ENCODE results near the gene IL1RAP.

Gene IL1RAP

GRCh38 chr3:190581041-190581541, 67.2 kb downstream of the IL1RAP start:
- no peak for DNase-seq

- no peak for DNase-seq
These were observed 68.8 kb downstream of the IL1RAP start for GRCh38 chr3:190582667-190583066.

- no peak for DNase-seq
These were observed 72.1 kb downstream of the IL1RAP start for GRCh38 chr3:190585805-190586630.

- no peak for DNase-seq
These were observed 72.7 kb downstream of the IL1RAP start for GRCh38 chr3:190586631-190587011.

- no peak for DNase-seq
These were observed 74.7 kb downstream of the IL1RAP start for GRCh38 chr3:190588570-190588969.

GRCh38 chr3:190589326-190589725, 75.4 kb downstream of the IL1RAP start:
- DNase-seq: no peak

GRCh38 chr3:190591080-190591479, 77.2 kb downstream of the IL1RAP start:
- no peak for DNase-seq

- DNase-seq: no peak
These were observed 79.2 kb downstream of the IL1RAP start for GRCh38 chr3:190593075-190593474.

GRCh38 chr3:190594171-190594570, 80.3 kb downstream of the IL1RAP start:
- DNase-seq: no peak

GRCh38 chr3:190595179-190595795, 81.4 kb downstream of the IL1RAP start:
- no peak for DNase-seq

GRCh38 chr3:190595807-190596206, 81.9 kb downstream of the IL1RAP start:
- peak; percentile 39 for DNase-seq

GRCh38 chr3:190596349-190597285, 82.7 kb downstream of the IL1RAP start:
- DNase-seq: no peak

GRCh38 chr3:190597291-190597690, 83.4 kb downstream of the IL1RAP start:
- DNase-seq: no peak

GRCh38 chr3:190601622-190602021, 87.7 kb downstream of the IL1RAP start:
- no peak for DNase-seq

- DNase-seq: no peak
These were observed 91.5 kb downstream of the IL1RAP start for GRCh38 chr3:190605385-190605784.

- DNase-seq: no peak
These were observed 92.7 kb downstream of the IL1RAP start for GRCh38 chr3:190606596-190606995.

- no peak for DNase-seq
These were observed 93.1 kb downstream of the IL1RAP start for GRCh38 chr3:190607021-190607420.

- DNase-seq: no peak
These were observed 95.1 kb downstream of the IL1RAP start for GRCh38 chr3:190608850-190609589.

- DNase-seq: no peak
These were observed 100.6 kb downstream of the IL1RAP start for GRCh38 chr3:190614226-190615059.

- no peak for DNase-seq
These were observed 101.1 kb downstream of the IL1RAP start for GRCh38 chr3:190615060-190615384.

- DNase-seq: no peak
These were observed 101.7 kb downstream of the IL1RAP start for GRCh38 chr3:190615607-190616006.

GRCh38 chr3:190616637-190617036, 102.8 kb downstream of the IL1RAP start:
- no peak for DNase-seq
